SH-SY5Y (cell line): ENCODE measurements around the gene FTSJ1.

Experiments
- GATA2 ChIP-seq: IDR thresholded peaks from 2 replicates; pipeline ENCODE4 v1.6.1; 2011; ENCODE audit warnings: mild to moderate bottlenecking, low read depth, low read length
- GATA3 ChIP-seq: IDR thresholded peaks from 2 replicates; pipeline ENCODE4 v1.6.1; 2011; ENCODE audit warnings: low read depth, mild to moderate bottlenecking, low read length, moderate library complexity

GRCh38 chrX:48516987-48517386 is 41.0 kb downstream of the FTSJ1 start:
- TF ChIP-seq GATA3 (no peak), GATA2 (no peak)
